RWPE2 (cell line): ENCODE measurements around the gene FAF1.
"Not testable (repeated sequence)": the region's sequence is repeated elsewhere in the genome, so short reads cannot be mapped to it uniquely, and the experiment has no call there.

Source experiments
- ATAC-seq: fragments of 200-7000 bp; cut with Tn5 transposase; 3 replicates; pipeline ENCODE4 v1.9.1; 2021; ENCODE audit warnings: low read depth
- DNase-seq: peaks from one replicate; pipeline ENCODE4 v3.0.0-alpha.2; 2020; ENCODE audit warnings: low spot score
- H3K27ac ChIP-seq: fragments of 450-650 bp; 2 replicates; pipeline ENCODE4 v1.5.1; 2017; ENCODE audit warnings: mild to moderate bottlenecking; ENCODE audit not compliant: poor library complexity, severe bottlenecking
- H3K27me3 ChIP-seq: fragments of 250-450 bp; sonication (Bioruptor Pico); 2 replicates; pipeline ENCODE4 v1.5.1; 2021; ENCODE audit warnings: mild to moderate bottlenecking, moderate library complexity; ENCODE audit not compliant: insufficient read depth, poor library complexity, severe bottlenecking
- H3K36me3 ChIP-seq: fragments of 250-450 bp; sonication (Bioruptor Pico); 2 replicates; pipeline ENCODE4 v1.5.1; 2020; ENCODE audit warnings: low read depth, mild to moderate bottlenecking, moderate library complexity
- H3K4me1 ChIP-seq: fragments of 250-450 bp; sonication (Bioruptor Pico); 2 replicates; pipeline ENCODE4 v1.5.1; 2021; ENCODE audit warnings: mild to moderate bottlenecking, moderate library complexity; ENCODE audit not compliant: insufficient read depth, poor library complexity, severe bottlenecking
- H3K4me3 ChIP-seq: fragments of 250-450 bp; sonication (Bioruptor Pico); 2 replicates; pipeline ENCODE4 v1.5.1; 2021; ENCODE audit warnings: mild to moderate bottlenecking, moderate library complexity; ENCODE audit not compliant: severe bottlenecking
- H3K9me3 ChIP-seq: fragments of 250-450 bp; sonication (Bioruptor Pico); 2 replicates; pipeline ENCODE4 v1.5.1; 2021; ENCODE audit warnings: mild to moderate bottlenecking, moderate library complexity; ENCODE audit not compliant: severe bottlenecking
- TF ChIP-seq, protein P1 (sequence below): fragments of 450-650 bp; IDR thresholded peaks from one replicate; pipeline ENCODE4 v1.5.1; 2017; ENCODE audit warnings: mild to moderate bottlenecking, moderate library complexity; ENCODE audit not compliant: poor library complexity, severe bottlenecking

The FAF1 gene

DNA sequence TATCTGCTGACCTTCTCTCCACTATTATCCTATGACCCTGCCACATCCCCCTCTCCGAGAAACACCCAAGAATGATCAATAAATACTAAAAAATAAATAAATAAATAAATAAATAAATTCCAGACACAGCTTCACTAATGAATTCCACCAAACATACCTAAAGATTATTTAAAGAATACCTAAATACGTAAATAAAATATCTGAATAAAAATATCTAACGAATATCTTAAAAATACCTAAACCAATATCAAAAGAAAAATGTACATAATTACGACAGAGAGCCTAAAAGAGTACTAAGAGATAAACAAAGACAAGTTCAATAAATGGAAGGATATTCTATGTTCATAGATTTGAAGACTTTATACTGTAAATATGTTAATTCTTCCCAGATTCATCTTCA, 132.5 kb downstream of the FAF1 start:
- no peaks in the 10 kb centered on the region for H3K9me3 ChIP-seq
- H3K36me3 ChIP-seq, result no peaks in the 10 kb centered on the region
- TF ChIP-seq, protein P1, sequence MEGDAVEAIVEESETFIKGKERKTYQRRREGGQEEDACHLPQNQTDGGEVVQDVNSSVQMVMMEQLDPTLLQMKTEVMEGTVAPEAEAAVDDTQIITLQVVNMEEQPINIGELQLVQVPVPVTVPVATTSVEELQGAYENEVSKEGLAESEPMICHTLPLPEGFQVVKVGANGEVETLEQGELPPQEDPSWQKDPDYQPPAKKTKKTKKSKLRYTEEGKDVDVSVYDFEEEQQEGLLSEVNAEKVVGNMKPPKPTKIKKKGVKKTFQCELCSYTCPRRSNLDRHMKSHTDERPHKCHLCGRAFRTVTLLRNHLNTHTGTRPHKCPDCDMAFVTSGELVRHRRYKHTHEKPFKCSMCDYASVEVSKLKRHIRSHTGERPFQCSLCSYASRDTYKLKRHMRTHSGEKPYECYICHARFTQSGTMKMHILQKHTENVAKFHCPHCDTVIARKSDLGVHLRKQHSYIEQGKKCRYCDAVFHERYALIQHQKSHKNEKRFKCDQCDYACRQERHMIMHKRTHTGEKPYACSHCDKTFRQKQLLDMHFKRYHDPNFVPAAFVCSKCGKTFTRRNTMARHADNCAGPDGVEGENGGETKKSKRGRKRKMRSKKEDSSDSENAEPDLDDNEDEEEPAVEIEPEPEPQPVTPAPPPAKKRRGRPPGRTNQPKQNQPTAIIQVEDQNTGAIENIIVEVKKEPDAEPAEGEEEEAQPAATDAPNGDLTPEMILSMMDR, result no peak
- H3K27me3 ChIP-seq, result no peaks in the 10 kb centered on the region
- H3K27ac ChIP-seq, result no peak overlapping the region
- no peak overlapping the region for H3K4me3 ChIP-seq
- no peak for ATAC-seq
- no peaks in the 10 kb centered on the region for H3K4me1 ChIP-seq
- no peak for DNase-seq

DNA sequence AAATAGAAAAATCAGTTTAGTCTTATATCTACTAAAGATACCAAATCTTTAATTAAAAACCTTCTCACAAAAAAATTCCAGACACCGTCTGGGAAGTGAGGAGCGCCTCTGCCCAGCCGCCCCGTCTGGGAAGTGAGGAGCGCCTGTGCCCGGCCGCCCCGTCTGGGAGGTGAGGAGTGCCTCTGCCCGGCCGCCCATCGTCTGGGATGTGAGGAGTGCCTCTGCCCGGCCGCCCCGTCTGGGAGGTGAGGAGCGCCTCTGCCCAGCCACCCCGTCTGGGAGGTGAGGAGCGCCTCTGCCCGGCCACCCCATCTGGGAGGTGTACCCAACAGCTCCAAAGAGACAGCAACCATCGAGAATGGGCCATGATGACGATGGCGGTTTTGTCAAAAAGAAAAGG, 133.3 kb downstream of the FAF1 start:
- H3K27me3 ChIP-seq, H3K9me3 ChIP-seq, H3K4me3 ChIP-seq: not testable (repeated sequence)

DNA sequence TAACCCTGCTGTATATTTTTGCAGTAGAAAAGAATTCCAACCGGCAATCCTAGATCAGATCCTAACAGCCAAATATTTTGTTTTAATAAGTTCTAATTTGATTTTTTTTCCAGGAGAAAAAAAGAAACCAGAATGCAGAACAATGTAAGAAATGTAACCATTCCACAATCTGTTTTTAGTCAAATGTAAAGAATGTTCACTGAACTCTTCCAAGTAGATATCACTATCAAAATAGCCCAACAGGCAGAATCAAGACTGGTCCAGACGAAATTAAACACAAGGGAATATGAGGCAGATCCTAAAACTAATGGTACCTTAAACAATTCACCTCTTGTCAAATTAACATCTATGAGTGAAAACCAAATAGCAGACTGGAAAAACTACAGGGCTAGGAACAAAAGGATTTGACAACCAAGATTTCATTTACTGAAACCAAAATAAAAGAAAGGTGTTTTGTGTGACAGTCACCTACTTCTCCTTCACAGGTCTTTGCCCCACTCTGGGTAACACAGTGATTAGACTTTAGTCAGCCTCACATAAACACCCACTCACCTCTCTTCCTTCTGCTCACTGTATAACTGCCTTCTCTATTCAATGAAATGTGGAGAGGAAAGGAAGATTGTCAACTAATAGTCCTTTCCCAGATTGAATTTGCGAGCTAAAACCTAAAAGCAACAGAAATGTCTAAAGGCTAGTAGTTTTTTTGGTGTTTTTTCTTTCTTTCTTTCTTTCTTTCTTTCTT, 137.9 kb downstream of the FAF1 start:
- ATAC-seq, result no peak
- H3K4me3 ChIP-seq, result no peak overlapping the region
- no peak for DNase-seq
- no peaks in the 10 kb centered on the region for H3K36me3 ChIP-seq
- H3K4me1 ChIP-seq, result no peaks in the 10 kb centered on the region
- TF ChIP-seq, protein P1, result no peak
- no peaks in the 10 kb centered on the region for H3K9me3 ChIP-seq
- no peak overlapping the region for H3K27ac ChIP-seq
- H3K27me3 ChIP-seq, result no peaks in the 10 kb centered on the region

More for the DNA sequence above, 133.3 kb downstream of the FAF1 start:
- DNase-seq, ATAC-seq, H3K36me3 ChIP-seq, H3K4me1 ChIP-seq, H3K27ac ChIP-seq: not testable (repeated sequence)

DNA sequence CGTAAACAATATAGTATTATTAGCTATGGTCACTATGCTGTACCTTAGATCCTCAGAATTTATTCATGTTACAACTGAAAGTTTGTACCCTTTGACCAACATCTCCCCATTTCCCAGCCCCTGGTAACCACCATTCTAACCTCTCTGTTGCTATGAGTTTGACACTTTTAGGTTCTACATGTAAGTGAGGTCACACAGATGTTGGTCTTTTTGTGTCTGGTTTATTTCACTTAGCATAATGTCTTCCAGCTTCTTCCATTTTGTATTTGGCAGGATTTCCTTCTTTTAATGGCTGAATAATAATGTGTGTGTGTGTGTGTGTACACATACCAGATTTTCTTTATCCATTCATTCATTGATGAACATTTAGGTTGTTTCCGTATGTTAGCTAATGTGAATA, 139.5 kb downstream of the FAF1 start:
- Histone ChIP-seq H3K4me3 (no peak overlapping the region), H3K4me1 (no peaks in the 10 kb centered on the region), H3K36me3 (no peaks in the 10 kb centered on the region), H3K27me3 (no peaks in the 10 kb centered on the region), H3K9me3 (no peaks in the 10 kb centered on the region), H3K27ac (no peak overlapping the region)
- TF ChIP-seq, protein P1, result no peak
- DNase-seq (no peak), ATAC-seq (no peak)

DNA sequence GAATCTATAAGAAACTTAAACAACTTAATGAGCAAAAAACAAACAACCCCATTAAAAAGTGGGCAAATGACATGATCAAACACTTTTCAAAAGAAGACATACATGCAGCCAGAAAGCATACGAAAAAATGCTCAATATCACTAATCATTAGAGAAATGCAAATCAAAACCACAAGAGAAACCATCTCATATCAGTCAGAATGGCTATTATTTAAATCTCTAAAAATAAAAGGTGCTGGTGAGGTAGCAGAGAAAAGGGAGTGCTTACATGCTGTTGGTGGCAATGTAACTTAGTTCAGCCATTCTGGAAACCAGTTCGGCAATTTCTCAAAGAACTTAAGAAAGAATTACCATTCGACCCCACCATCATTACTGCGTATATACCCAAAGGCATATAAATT, 147.7 kb downstream of the FAF1 start:
- Histone ChIP-seq H3K36me3 (no peaks in the 10 kb centered on the region), H3K4me1 (no peaks in the 10 kb centered on the region), H3K4me3 (no peak overlapping the region), H3K27ac (no peak overlapping the region), H3K27me3 (no peaks in the 10 kb centered on the region), H3K9me3 (peaks cover 9% of the 10 kb centered on the region)
- TF ChIP-seq, protein P1, result no peak
- ATAC-seq (no peak), DNase-seq (no peak)
